GM23248 (cell line): ENCODE measurements around the gene NOTCH3. TPM values are rescaled to one million over a fixed set of nuclear protein-coding genes. Genes with fewer than 3 reads are reported as not detected.
A peak's percentile ranks its signal among the peaks of the same experiment; 100 is the strongest.

Experiments
- DNase-seq: peaks from one replicate; pipeline ENCODE4 v3.0.0-alpha.2; 2015
- H2AFZ ChIP-seq: fragments of 200-600 bp; sonication (generic); 2 replicates; pipeline ENCODE4 v1.6.1; 2016; ENCODE audit warnings: antibody characterized with exemption
- H3F3A ChIP-seq: fragments of 200-600 bp; sonication (generic); 2 replicates; pipeline ENCODE4 v1.6.1; 2016; ENCODE audit warnings: mild to moderate bottlenecking, antibody characterized with exemption, mixed run types; ENCODE audit not compliant: insufficient read depth
- H3K27ac ChIP-seq: fragments of 200-600 bp; sonication (generic); 2 replicates; pipeline ENCODE4 v1.5.1; 2016; ENCODE audit warnings: mild to moderate bottlenecking
- H3K27me3 ChIP-seq: fragments of 200-600 bp; sonication (generic); replicated peaks from 2 replicates; pipeline ENCODE4 v1.6.1; 2016; ENCODE audit warnings: mild to moderate bottlenecking; ENCODE audit not compliant: insufficient read depth
- H3K36me3 ChIP-seq: fragments of 200-600 bp; sonication (generic); 2 replicates; pipeline ENCODE4 v1.6.1; 2016; ENCODE audit warnings: low read depth, mild to moderate bottlenecking
- H3K4me1 ChIP-seq: fragments of 200-600 bp; sonication (generic); 2 replicates; pipeline ENCODE4 v1.6.1; 2016; ENCODE audit warnings: mild to moderate bottlenecking; ENCODE audit not compliant: insufficient read depth
- H3K4me2 ChIP-seq: fragments of 200-600 bp; sonication (generic); one replicate; pipeline ENCODE4 v1.6.1; 2016; ENCODE audit warnings: mild to moderate bottlenecking; ENCODE audit not compliant: unreplicated experiment
- H3K4me3 ChIP-seq: fragments of 200-600 bp; sonication (generic); 2 replicates; pipeline ENCODE4 v1.5.1; 2016; ENCODE audit warnings: mild to moderate bottlenecking
- H3K79me2 ChIP-seq: fragments of 200-600 bp; sonication (generic); 2 replicates; pipeline ENCODE4 v1.6.1; 2016; ENCODE audit warnings: mild to moderate bottlenecking; ENCODE audit not compliant: insufficient read depth
- H3K9ac ChIP-seq: fragments of 200-600 bp; sonication (generic); 2 replicates; pipeline ENCODE4 v1.6.1; 2016; ENCODE audit warnings: mild to moderate bottlenecking
- H3K9me2 ChIP-seq: fragments of 200-600 bp; sonication (generic); 2 replicates; pipeline ENCODE4 v1.6.1; 2016; ENCODE audit warnings: mixed run types, mild to moderate bottlenecking, moderate library complexity; ENCODE audit not compliant: insufficient read depth
- H3K9me3 ChIP-seq: fragments of 200-600 bp; sonication (generic); one replicate; pipeline ENCODE4 v1.6.1; 2017; ENCODE audit warnings: low read depth
- H4K20me1 ChIP-seq: fragments of 200-600 bp; sonication (generic); 2 replicates; pipeline ENCODE4 v1.6.0; 2016; ENCODE audit not compliant: insufficient read depth
- EZH2 ChIP-seq: fragments of 200-600 bp; sonication (generic); IDR thresholded peaks from 2 replicates; pipeline ENCODE4 v1.6.1; 2018; ENCODE audit warnings: antibody characterized with exemption, mild to moderate bottlenecking; ENCODE audit not compliant: insufficient read depth, poor library complexity, severe bottlenecking
- EZH2phosphoT487 ChIP-seq: fragments of 200-600 bp; sonication (generic); IDR thresholded peaks from 2 replicates; pipeline ENCODE4 v1.6.1; 2018; ENCODE audit warnings: antibody characterized with exemption, moderate library complexity, mild to moderate bottlenecking, low read depth; ENCODE audit not compliant: insufficient read depth
- WGBS, 2 experiments: methylation state at CpG; one replicate each; pipeline ENCODE4 v1.1.6; 2015 to 2017; ENCODE audit warnings: low lambda C conversion rate in 2 of 2, low coverage in 1 of 2; ENCODE audit errors: missing lambda C conversion rate in 2 of 2; 5-methylcytosine and 5-hydroxymethylcytosine counted together
- in situ Hi-C: fragments of 300-500 bp; cut with MboI; formaldehyde crosslinking; loops from 2 replicates; pipeline ENCODE4 v1.15.0; 2020
- polyA plus RNA-seq: library from polyadenylated mRNA; unstranded; fragments of >200 nt; fragmentation: Nextera tagmentation; extraction: Ambion mirVana; gene quantifications from 2 replicates; pipeline ENCODE4 v1.2.1, GENCODE V29; 2016
- total RNA-seq: library from RNA; depleted of rRNA; stranded (reverse); fragments of >200 nt; shearing (Covaris generic); gene quantifications from 2 replicates; pipeline ENCODE4 v1.2.3, GENCODE V29; 2014

Gene NOTCH3
- total and polyA plus RNA-seq, 2 experiments from 2014 or later, result 16.0 to 66.9 TPM

DNA sequence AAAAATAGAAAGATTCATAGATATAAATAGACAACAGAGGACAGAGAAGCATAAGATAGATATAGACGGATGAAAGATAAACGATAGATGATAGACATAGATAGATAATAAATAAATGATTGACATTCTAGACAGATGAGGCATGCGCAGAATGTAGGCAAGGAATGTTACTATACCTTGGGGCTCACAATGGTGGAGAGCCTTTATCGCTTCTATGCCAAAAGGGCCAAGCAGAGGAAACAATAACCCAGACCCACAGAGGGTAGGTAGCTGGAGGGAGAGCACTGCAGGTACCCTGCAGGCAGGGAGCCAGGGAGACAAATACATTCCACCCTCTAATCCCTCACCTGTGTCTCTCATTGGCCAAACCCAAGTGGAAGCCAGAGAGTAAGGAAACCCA, 44.4 kb downstream of the NOTCH3 start:
- in situ Hi-C loops, result no loop called here
- Histone ChIP-seq H3K79me2 (no peaks in the 10 kb centered on the region), H3K4me2 (no peak overlapping the region), H3K4me3 (no peak overlapping the region), H3K9me2 (no peaks in the 10 kb centered on the region), H3K9ac (no peak overlapping the region), H3K36me3 (peaks cover 5% of the 10 kb centered on the region; the same call in 1 of the 2 replicates), H3F3A (peaks cover 4% of the 10 kb centered on the region; the same call in 1 of the 2 replicates), H3K4me1 (no peaks in the 10 kb centered on the region), H2AFZ (no peak overlapping the region), H3K9me3 (no peaks in the 10 kb centered on the region), H3K27me3 (no peaks in the 10 kb centered on the region), H4K20me1 (no peaks in the 10 kb centered on the region), H3K27ac (no peak overlapping the region)
- no peak for DNase-seq
- 90 to 95% methylated on average over 4 of the region's 4 CpGs for WGBS, 2 experiments
- TF ChIP-seq EZH2phosphoT487 (no peak), EZH2 (no peak)

DNA sequence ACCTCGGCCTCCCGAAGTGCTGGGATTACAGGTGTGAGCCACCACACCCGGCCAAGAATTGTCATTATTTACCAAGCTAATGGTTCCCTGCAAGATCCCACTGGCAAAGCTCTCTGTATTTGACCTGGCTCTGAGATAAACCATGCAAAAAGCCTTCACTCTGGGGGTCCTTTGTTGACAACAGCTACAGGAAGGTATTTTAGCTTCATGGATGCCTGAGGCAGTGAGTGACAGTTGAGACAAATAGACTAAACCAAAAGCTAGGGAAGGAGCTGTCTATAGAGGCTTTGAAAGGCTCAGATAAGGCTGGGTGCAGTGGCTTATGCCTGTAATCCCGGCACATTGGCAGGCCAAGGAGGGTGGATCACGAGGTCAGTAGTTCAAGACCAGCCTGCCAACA, 45.5 kb downstream of the NOTCH3 start:
- Histone ChIP-seq H3K27ac (no peak overlapping the region), H3F3A (peaks cover 4% of the 10 kb centered on the region; the same call in 1 of the 2 replicates), H3K27me3 (no peaks in the 10 kb centered on the region), H3K36me3 (peaks cover 5% of the 10 kb centered on the region; the same call in 1 of the 2 replicates), H4K20me1 (no peaks in the 10 kb centered on the region), H3K79me2 (no peaks in the 10 kb centered on the region), H3K4me3 (no peak overlapping the region), H3K9ac (no peak overlapping the region), H3K4me2 (no peak overlapping the region), H3K9me2 (no peaks in the 10 kb centered on the region), H3K4me1 (no peaks in the 10 kb centered on the region), H3K9me3 (no peaks in the 10 kb centered on the region), H2AFZ (no peak overlapping the region)
- TF ChIP-seq EZH2 (no peak), EZH2phosphoT487 (no peak)
- no peak for DNase-seq
- 58 to 64% methylated on average over 5 of the region's 5 CpGs for WGBS, 2 experiments
- in situ Hi-C loops, result no loop called here

DNA sequence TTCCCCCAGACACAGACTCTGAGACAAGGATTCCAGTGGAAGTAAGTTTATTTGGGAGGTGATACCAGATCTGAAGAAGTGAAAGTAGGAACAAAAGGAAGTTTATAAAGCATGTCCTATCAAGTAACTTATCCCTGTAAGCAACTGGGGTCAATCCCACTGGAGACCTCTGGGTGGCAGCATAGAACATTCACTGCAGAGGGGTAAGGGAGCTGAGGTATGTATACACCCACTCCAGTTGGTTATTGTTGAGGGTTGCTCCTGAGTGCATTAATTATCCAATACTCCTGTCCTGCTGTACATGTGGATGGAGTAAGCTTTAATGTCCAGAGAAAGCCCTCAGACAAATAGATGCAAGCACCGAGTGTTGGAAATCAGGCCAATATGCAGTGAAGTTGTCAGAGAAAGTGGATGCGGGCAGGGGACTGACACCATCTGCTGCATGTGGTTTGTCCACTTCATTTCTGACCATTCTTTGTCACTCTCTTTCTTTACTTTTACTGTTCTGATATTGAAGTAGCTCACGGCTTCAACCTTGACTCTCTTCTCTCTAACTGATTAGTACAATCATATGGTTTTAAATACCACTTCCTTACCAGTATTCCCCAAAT, 46.7 kb downstream of the NOTCH3 start:
- Histone ChIP-seq H3K9me3 (no peaks in the 10 kb centered on the region), H3K4me1 (no peaks in the 10 kb centered on the region), H3K27me3 (no peaks in the 10 kb centered on the region), H3K27ac (no peak overlapping the region), H2AFZ (no peak overlapping the region), H3F3A (peaks cover 4% of the 10 kb centered on the region; the same call in 1 of the 2 replicates), H4K20me1 (no peaks in the 10 kb centered on the region), H3K9me2 (no peaks in the 10 kb centered on the region), H3K9ac (no peak overlapping the region), H3K4me2 (no peak overlapping the region), H3K36me3 (no peaks in the 10 kb centered on the region; the same call in 1 of the 2 replicates), H3K79me2 (no peaks in the 10 kb centered on the region), H3K4me3 (no peak overlapping the region)
- in situ Hi-C loops, result no loop called here
- DNase-seq, result peak; percentile 53
- 90 to 99% methylated on average over 3 of the region's 3 CpGs for WGBS, 2 experiments
- no peak for TF ChIP-seq EZH2
- TF ChIP-seq EZH2phosphoT487, result no peak

DNA sequence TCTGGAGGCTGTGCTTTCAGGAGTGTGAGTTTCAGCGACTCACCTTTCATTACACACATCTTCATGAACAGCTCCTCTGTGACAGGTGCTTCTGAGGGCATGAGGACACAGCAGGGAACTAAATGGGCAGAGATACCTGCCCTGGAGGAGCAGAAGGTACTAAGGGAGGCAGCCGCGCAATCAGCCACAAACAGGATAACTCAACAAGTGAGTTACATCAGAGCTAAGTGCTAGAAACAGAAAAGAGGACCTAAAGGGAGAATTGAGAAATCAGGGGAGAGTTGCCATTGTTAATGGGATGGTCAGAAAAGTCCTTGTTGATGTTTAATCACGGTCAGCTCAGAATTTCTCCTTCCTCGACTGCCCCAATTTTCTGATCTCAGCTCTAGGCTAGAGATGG, 51.1 kb downstream of the NOTCH3 start:
- Histone ChIP-seq H3K27me3 (no peaks in the 10 kb centered on the region), H2AFZ (no peak overlapping the region), H3K9me3 (no peaks in the 10 kb centered on the region), H3K4me1 (no peaks in the 10 kb centered on the region), H3K27ac (no peak overlapping the region), H3K9ac (no peak overlapping the region), H3K79me2 (no peaks in the 10 kb centered on the region), H3K4me3 (no peak overlapping the region), H4K20me1 (no peaks in the 10 kb centered on the region), H3K36me3 (no peaks in the 10 kb centered on the region), H3K9me2 (no peaks in the 10 kb centered on the region), H3F3A (peaks cover 4% of the 10 kb centered on the region; the same call in 1 of the 2 replicates), H3K4me2 (no peak overlapping the region)
- TF ChIP-seq EZH2, result no peak
- TF ChIP-seq EZH2phosphoT487, result no peak
- no peak for DNase-seq
- in situ Hi-C loops, result no loop called here
- WGBS, 2 experiments, result 70 to 71% methylated on average over 5 of the region's 5 CpGs

- H3F3A ChIP-seq, result no peaks in the 10 kb centered on the region
- in situ Hi-C loops, result no loop called here
- H3K9me3 ChIP-seq, result no peaks in the 10 kb centered on the region
- H3K27ac ChIP-seq, result no peak overlapping the region
- TF ChIP-seq EZH2phosphoT487, result no peak
- no peak for TF ChIP-seq EZH2
- H3K4me3 ChIP-seq, result no peak overlapping the region
- WGBS, 2 experiments, result 75 to 83% methylated on average over 1 of the region's 1 CpG
- DNase-seq, result no peak
- H2AFZ ChIP-seq, result no peak overlapping the region
- no peaks in the 10 kb centered on the region for H4K20me1 ChIP-seq
- H3K9me2 ChIP-seq, result no peaks in the 10 kb centered on the region
- H3K27me3 ChIP-seq, result no peaks in the 10 kb centered on the region
- H3K4me2 ChIP-seq, result no peak overlapping the region
- H3K36me3 ChIP-seq, result no peaks in the 10 kb centered on the region
- H3K4me1 ChIP-seq, result no peaks in the 10 kb centered on the region
- no peaks in the 10 kb centered on the region for H3K79me2 ChIP-seq
- H3K9ac ChIP-seq, result no peak overlapping the region
Observed at GRCh38 chr19:15147090-15147489, 53.7 kb downstream of the NOTCH3 start.
